Parathyroid adenoma (tissue), 2 donors: ENCODE measurements around the gene RAD51AP2.

Source experiments
- H2AFZ ChIP-seq: fragments of 300-600 bp; sonication (generic); one replicate; pipeline ENCODE4 v1.7.0; 2017; ENCODE audit warnings: antibody characterized with exemption, mild to moderate bottlenecking
- H3K27ac ChIP-seq: fragments of 300-600 bp; sonication (generic); one replicate; pipeline ENCODE4 v1.7.0; 2017
- H3K27me3 ChIP-seq: fragments of 300-600 bp; sonication (generic); one replicate; pipeline ENCODE4 v1.7.0; 2017; ENCODE audit warnings: low read length; ENCODE audit not compliant: control insufficient read depth, insufficient read depth
- H3K36me3 ChIP-seq: fragments of 300-600 bp; sonication (generic); one replicate; pipeline ENCODE4 v1.7.0; 2017; ENCODE audit warnings: low read length; ENCODE audit not compliant: control insufficient read depth, insufficient read depth
- H3K4me1 ChIP-seq: fragments of 300-600 bp; sonication (generic); one replicate; pipeline ENCODE4 v1.7.0; 2017; ENCODE audit warnings: control low read depth
- H3K4me2 ChIP-seq: fragments of 300-600 bp; sonication (generic); one replicate; pipeline ENCODE4 v1.7.0; 2017; ENCODE audit warnings: low read length
- H3K4me3 ChIP-seq: fragments of 300-600 bp; sonication (generic); one replicate; pipeline ENCODE4 v1.7.0; 2017; ENCODE audit warnings: low read depth, low read length
- H3K79me2 ChIP-seq: fragments of 300-600 bp; sonication (generic); one replicate; pipeline ENCODE4 v1.7.0; 2017; ENCODE audit warnings: control low read depth
- H3K9ac ChIP-seq: fragments of 300-600 bp; sonication (generic); one replicate; pipeline ENCODE4 v1.7.0; 2017; ENCODE audit warnings: mild to moderate bottlenecking
- H3K9me3 ChIP-seq: fragments of 300-600 bp; sonication (generic); one replicate; pipeline ENCODE4 v1.7.0; 2017; ENCODE audit warnings: low read length; ENCODE audit not compliant: control insufficient read depth
- CTCF ChIP-seq: fragments of 300-600 bp; sonication (generic); IDR thresholded peaks from one replicate; pipeline ENCODE4 v1.7.0; 2017; ENCODE audit warnings: antibody characterized with exemption, mild to moderate bottlenecking
- donor health status: primary hyperparathyroidism.

RAD51AP2 gene

GRCh38 chr2:17475286-17475685 lies 43.0 kb downstream of the RAD51AP2 start:
- no peaks in the 10 kb centered on the region for H3K79me2 ChIP-seq
- no peaks in the 10 kb centered on the region for H3K36me3 ChIP-seq
- no peaks in the 10 kb centered on the region for H3K27me3 ChIP-seq
- H3K27ac ChIP-seq = no peak overlapping the region
- no peak overlapping the region for H2AFZ ChIP-seq
- H3K9me3 ChIP-seq = no peaks in the 10 kb centered on the region
- no peak overlapping the region for H3K9ac ChIP-seq
- no peak overlapping the region for H3K4me2 ChIP-seq
- TF ChIP-seq CTCF = no peak
- no peak overlapping the region for H3K4me3 ChIP-seq
- no peaks in the 10 kb centered on the region for H3K4me1 ChIP-seq

- no peak overlapping the region for H3K4me3 ChIP-seq
- TF ChIP-seq CTCF = no peak
- H3K4me2 ChIP-seq = no peak overlapping the region
- no peaks in the 10 kb centered on the region for H3K79me2 ChIP-seq
- H3K9ac ChIP-seq = no peak overlapping the region
- H3K27ac ChIP-seq = no peak overlapping the region
- no peaks in the 10 kb centered on the region for H3K4me1 ChIP-seq
- no peaks in the 10 kb centered on the region for H3K27me3 ChIP-seq
- no peaks in the 10 kb centered on the region for H3K36me3 ChIP-seq
- no peak overlapping the region for H2AFZ ChIP-seq
- H3K9me3 ChIP-seq = no peaks in the 10 kb centered on the region
Measured at GRCh38 chr2:17471979-17472378, 46.3 kb downstream of the RAD51AP2 start.

GRCh38 chr2:17470855-17471641 lies 47.2 kb downstream of the RAD51AP2 start:
- TF ChIP-seq CTCF = no peak
- Histone ChIP-seq H3K36me3 (no peaks in the 10 kb centered on the region), H3K4me1 (no peaks in the 10 kb centered on the region), H3K9me3 (no peaks in the 10 kb centered on the region), H3K4me3 (no peak overlapping the region), H3K9ac (no peak overlapping the region), H3K79me2 (no peaks in the 10 kb centered on the region), H3K27ac (no peak overlapping the region), H3K4me2 (no peak overlapping the region), H3K27me3 (no peaks in the 10 kb centered on the region), H2AFZ (no peak overlapping the region)

GRCh38 chr2:17461087-17461475 lies 57.2 kb downstream of the RAD51AP2 start:
- H3K27ac ChIP-seq = no peak overlapping the region
- H2AFZ ChIP-seq = no peak overlapping the region
- no peak overlapping the region for H3K9ac ChIP-seq
- no peaks in the 10 kb centered on the region for H3K27me3 ChIP-seq
- no peaks in the 10 kb centered on the region for H3K36me3 ChIP-seq
- H3K4me3 ChIP-seq = no peak overlapping the region
- H3K9me3 ChIP-seq = no peaks in the 10 kb centered on the region
- no peaks in the 10 kb centered on the region for H3K79me2 ChIP-seq
- no peaks in the 10 kb centered on the region for H3K4me1 ChIP-seq
- H3K4me2 ChIP-seq = no peak overlapping the region
- no peak for TF ChIP-seq CTCF
